GM12872 (cell line): ENCODE measurements around the gene TRIM7.

ENCODE experiments used
- TF ChIP-seq, protein P1 (sequence below): IDR thresholded peaks from 3 replicates; pipeline ENCODE4 v1.5.1; 2011; ENCODE audit warnings: low read depth, mild to moderate bottlenecking, low read length, moderate library complexity; ENCODE audit not compliant: insufficient read depth

TRIM7 gene

DNA sequence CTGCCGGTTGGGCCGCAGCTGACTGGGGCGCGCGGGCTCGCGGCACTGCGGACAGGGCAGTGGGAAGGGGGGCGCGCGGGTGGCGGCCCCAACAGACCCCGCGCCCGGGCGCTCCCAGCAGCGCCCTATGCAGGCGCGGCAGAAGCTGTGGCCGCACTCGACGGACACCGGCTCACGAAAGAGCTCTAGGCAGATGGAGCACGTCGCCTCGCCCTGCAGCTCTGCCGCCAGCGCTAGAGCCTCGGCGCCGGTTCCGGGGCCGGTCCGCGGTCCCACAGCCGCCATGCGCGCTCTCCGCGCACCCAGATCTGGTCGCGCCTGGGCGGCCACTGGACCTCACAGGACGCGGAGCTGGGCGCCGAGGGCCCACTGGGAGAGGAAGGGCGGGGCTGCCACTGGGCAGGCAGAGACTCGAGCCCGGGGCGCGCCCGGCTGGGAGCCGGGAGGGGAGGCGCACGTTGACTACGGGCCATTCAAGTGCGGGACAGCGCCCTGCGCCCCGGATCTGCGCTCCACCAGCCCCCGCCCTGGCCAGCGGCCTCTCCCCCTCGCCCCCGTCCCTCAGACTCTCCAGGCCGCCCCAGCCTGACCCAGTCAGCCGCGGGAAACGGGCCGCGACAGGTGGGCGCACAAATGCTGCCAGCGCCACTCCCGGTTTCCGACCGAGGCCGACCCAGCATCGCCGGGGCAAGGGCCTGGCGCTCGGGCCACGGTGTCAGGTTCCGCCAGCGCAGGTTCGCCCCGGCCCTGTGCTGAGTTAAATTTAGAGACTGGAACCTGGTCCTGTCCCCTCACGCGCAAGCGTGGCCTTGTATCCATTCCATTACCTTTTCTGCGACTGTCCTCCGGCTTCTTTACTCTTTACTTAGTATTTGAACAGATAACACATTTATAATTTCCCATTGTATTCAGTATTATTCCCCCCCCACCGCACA lies at the start of gene TRIM7:
Gene TRIM7, minus strand, starts transcription at position 371 of the 935 bp plus-strand sequence. Its CDS starts 86 bp downstream, at position 285.
- TF ChIP-seq, protein P1, sequence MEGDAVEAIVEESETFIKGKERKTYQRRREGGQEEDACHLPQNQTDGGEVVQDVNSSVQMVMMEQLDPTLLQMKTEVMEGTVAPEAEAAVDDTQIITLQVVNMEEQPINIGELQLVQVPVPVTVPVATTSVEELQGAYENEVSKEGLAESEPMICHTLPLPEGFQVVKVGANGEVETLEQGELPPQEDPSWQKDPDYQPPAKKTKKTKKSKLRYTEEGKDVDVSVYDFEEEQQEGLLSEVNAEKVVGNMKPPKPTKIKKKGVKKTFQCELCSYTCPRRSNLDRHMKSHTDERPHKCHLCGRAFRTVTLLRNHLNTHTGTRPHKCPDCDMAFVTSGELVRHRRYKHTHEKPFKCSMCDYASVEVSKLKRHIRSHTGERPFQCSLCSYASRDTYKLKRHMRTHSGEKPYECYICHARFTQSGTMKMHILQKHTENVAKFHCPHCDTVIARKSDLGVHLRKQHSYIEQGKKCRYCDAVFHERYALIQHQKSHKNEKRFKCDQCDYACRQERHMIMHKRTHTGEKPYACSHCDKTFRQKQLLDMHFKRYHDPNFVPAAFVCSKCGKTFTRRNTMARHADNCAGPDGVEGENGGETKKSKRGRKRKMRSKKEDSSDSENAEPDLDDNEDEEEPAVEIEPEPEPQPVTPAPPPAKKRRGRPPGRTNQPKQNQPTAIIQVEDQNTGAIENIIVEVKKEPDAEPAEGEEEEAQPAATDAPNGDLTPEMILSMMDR: no peak

DNA sequence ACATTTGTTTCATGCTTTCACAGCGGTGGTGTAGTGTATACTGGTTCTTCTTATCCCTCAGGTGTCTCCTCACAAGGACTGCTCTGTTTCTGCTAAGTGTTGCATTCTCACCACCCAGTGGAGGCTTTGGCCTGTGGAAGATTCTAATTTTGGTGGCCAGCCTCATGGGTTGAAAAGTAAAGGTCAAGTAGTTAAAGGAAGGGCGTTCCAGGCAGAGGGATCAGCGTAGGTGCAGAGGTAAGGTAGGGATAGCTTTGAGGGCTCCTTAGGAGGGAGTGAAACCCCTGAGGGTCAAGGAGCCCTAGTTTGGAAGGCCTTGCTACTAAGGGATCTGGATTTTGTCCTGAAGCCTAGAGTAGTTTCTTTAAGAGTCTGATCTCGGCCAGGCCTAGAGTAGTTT lies 43.3 kb upstream of the TRIM7 start:
- TF ChIP-seq, protein P1: no peak

DNA sequence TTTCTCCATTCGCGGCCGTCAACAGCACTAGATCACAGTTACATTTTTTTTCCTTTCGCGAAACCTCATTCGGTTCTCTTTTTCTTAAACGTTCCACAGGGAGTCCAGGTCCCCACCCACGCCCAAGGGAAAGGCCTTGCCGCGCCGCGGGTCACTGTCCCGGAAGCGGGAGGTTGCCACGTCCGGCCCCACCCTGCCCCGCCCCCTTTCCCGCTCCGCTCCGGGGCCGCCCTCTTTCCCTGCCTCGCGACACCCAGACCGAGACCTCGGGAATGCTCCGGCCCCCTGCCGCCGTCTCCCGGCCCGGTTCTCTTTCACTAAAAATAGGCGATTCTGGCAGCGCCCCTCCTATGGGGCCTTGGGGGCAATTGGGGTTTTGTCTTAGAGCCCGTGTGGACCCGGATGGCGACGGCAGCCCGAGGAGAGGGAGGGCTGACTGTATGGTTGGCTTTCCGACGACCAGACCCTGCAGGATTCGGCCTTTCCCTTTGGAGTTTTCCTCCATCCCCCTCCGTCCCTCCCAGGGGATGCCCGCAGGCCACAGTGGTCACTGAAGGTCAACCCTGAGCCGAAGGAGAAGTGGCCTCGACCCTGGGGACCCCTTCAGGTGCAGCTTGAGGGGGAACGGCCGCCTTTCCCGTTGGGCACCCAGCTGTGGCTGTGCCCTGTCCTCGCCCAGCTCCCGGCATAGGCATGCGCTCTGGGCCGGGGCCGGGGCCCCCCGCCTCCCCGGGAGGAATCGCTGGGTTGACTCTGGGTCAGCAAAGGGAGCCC lies 41.5 kb upstream of the TRIM7 start:
- TF ChIP-seq, protein P1: no peak

DNA sequence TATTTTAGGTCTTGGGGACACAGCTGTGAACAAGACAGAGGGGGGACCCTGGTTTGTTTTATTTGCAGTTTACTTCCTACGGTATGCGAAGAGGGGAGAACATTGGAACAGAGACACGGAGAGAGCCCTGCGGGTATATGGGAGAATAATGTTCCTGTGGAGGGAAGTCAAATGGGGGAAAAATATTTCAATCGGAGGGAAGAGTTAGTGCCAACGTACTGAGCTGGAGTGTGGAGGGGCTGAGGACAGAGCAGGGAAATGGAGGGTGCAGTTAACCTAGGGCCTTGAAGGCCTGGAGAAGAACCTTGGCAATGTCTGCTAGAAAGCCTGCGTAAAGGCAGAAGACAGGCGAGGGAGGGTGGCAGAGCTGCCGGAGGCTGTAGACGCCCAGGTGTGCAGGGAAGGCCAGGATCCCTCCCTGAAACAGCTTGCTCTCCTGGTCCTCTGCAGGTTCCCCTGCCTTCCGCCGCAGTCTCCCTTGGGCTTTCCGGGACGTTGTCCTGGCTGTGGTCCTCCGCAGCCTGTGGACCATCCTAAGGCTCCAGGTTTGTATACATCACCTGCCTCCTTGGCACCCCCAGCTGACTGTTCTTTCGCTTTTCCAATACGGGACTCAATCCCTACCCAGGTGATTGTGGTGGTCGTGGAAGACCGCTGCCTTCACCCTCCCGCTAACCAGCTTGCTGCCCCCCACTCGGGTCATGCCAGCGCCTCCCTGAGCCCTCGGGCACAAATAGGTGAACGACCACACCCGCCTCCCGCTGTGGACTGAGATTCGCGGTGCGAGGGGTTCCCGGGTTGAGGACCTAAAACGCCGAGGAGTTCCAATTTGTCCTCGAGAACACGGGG lies 40.7 kb upstream of the TRIM7 start:
- TF ChIP-seq, protein P1: no peak

DNA sequence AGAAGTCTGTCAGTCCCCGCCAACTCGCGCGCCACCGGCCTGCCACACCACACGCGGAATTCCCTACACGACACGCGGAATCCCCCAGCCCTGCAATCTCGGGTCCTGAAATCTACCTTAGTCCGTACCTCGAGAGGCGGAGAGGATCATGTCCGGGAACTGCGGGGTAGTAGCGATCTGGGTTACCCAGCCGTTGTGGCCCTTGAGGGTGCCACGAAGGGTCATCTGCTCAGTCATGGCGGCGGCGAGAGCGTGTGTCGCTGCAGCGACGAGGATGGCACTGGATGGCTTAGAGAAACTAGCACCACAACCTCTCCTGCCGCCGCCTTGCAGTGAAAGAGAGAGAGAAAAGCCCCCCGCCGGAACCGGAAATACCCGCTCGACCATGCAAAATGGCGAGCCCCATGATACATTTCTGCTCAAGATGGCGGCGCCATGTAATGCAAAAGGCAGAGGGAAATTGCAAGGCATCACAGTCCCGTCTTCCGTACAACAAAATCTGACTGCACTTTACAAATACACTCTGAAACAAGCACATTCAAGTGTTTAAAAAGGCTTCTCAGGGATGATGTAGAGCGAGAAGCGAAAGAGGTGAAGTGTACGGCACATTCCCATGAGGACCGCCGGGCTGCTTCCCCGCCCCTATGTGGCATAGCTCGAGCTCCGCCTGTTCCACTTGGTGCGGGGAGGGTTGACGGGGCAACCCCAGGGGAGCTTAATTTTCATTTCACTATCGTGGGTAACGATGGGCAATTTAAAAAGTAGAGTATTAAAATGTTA lies 38.8 kb upstream of the TRIM7 start, which contains the start of gene RACK1:
Gene RACK1, minus strand, starts transcription at position 343 of the 780 bp plus-strand sequence. Its CDS starts 106 bp downstream, at position 237.
- TF ChIP-seq, protein P1: no peak

DNA sequence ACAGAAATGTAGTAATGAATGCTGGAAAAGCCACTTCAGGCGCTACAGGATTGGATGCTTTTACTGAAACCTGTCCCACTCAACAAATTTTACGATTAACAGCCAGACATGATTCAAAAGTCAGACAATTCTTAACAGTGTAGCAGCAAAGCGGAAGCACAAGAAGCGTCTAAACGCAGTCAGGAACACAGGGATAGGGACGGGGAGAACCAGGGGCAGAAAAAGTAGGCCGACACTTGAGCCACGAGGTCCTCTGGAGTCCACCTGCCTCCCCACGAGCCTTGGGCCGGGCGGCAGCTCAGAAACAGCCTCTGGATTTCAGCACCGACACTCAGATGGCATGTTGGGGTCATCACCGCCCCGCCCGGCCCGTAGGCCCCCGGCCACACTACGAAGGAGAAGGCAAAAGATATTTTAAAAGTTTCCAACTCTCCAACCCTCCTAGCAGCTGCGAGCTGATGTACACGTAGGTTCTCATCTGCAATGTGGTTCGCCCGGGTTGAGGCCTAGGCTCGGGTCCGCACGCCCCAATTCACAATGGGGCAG lies 38.1 kb upstream of the TRIM7 start:
- TF ChIP-seq, protein P1: no peak
